OCI-LY3 (cell line): Measurements from ENCODE around the gene POU5F1.
A peak's percentile ranks its signal among the peaks of the same experiment; 100 is the strongest.

Source experiments
- H2AFZ ChIP-seq: fragments of 200-600, 300-600 bp; shearing (Covaris generic); 2 replicates; pipeline ENCODE4 v1.6.0; 2014; ENCODE audit warnings: antibody characterized with exemption, low read depth, low read length
- H3K27ac ChIP-seq: fragments of 200-600, 300-600 bp; sonication (generic); 2 replicates; pipeline ENCODE4 v1.5.1; 2014; ENCODE audit warnings: mild to moderate bottlenecking, low read length, moderate library complexity, mixed read lengths
- H3K27me3 ChIP-seq: fragments of 200-600, 300-600 bp; sonication (generic); 2 replicates; pipeline ENCODE4 v1.6.1; 2014; ENCODE audit warnings: low read depth, low read length, mixed read lengths
- H3K36me3 ChIP-seq: fragments of 200-600, 300-600 bp; sonication (generic); replicated peaks from 2 replicates; pipeline ENCODE3; 2014; ENCODE audit warnings: low read depth, low read length, mixed read lengths
- H3K4me1 ChIP-seq: fragments of 300-600, 200-600 bp; sonication (generic); 2 replicates; pipeline ENCODE4 v1.6.1; 2014; ENCODE audit warnings: low read length, mixed read lengths
- H3K4me2 ChIP-seq: fragments of 200-600, 300-600 bp; sonication (generic); 2 replicates; pipeline ENCODE4 v1.6.1; 2014; ENCODE audit warnings: low read length, mixed read lengths
- H3K4me3 ChIP-seq: fragments of 300-600, 200-600 bp; sonication (generic); 2 replicates; pipeline ENCODE4 v1.5.1; 2014; ENCODE audit warnings: antibody characterized with exemption, mild to moderate bottlenecking, low read length, moderate library complexity
- H3K79me2 ChIP-seq: fragments of 300-600, 200-600 bp; shearing (Covaris generic); 2 replicates; pipeline ENCODE4 v1.6.1; 2014; ENCODE audit warnings: mild to moderate bottlenecking, low read length, mixed read lengths
- H3K9ac ChIP-seq: fragments of 300-600, 200-600 bp; shearing (Covaris generic); 2 replicates; pipeline ENCODE4 v1.6.0; 2014; ENCODE audit warnings: mild to moderate bottlenecking, low read length, moderate library complexity
- H3K9me3 ChIP-seq: fragments of 200-600, 300-600 bp; shearing (Covaris generic); 2 replicates; pipeline ENCODE4 v1.6.1; 2014; ENCODE audit warnings: low read length, mixed read lengths; ENCODE audit not compliant: insufficient read depth
- H4K20me1 ChIP-seq: fragments of 200-600, 300-600 bp; sonication (generic); 2 replicates; pipeline ENCODE4 v1.6.1; 2016; ENCODE audit warnings: low read length, mixed read lengths; ENCODE audit not compliant: insufficient read depth
- CTCF ChIP-seq: fragments of 200-600, 300-600 bp; sonication (generic); IDR thresholded peaks from 2 replicates; pipeline ENCODE4 v1.5.1; 2014; ENCODE audit warnings: antibody characterized with exemption, low read length, low read depth
- EZH2phosphoT487 ChIP-seq: fragments of 200-600 bp; shearing (Covaris generic); IDR thresholded peaks from 2 replicates; pipeline ENCODE4 v1.6.1; 2018; ENCODE audit warnings: antibody characterized with exemption, mixed run types, low read depth

Gene POU5F1

GRCh38 chr6:31114541-31114878 lies 56.0 kb downstream of the POU5F1 start, which contains the start of gene PSORS1C1:
PSORS1C1 (plus strand) TSS chr6:31114800; CDS start chr6:31129633, 14,833 bp downstream.
- Histone ChIP-seq H3K79me2 (no peaks in the 10 kb centered on the region), H3K4me1 (peaks cover 23% of the 10 kb centered on the region), H3K27me3 (peaks cover 14% of the 10 kb centered on the region), H3K4me2 (peak within 1 kb of the TSS; percentile 47), H3K9me3 (no peaks in the 10 kb centered on the region), H3K27ac (no peak within 1 kb of the TSS), H3K4me3 (no peak within 1 kb of the TSS), H2AFZ (peak within 1 kb of the TSS; percentile 82), H4K20me1 (no peaks in the 10 kb centered on the region), H3K36me3 (no peaks in the 10 kb centered on the region), H3K9ac (no peak within 1 kb of the TSS; the same call in 1 of the 2 replicates)
- TF ChIP-seq EZH2phosphoT487 (no peak), CTCF (no peak)
